NCI-H2171 treated with DMSO at 0.1 percent for 48 hours (cell line): ENCODE results near the gene PHLPP1.

Experiments used
- DNase-seq: peaks from one replicate; lab custom pipeline; 2025; lab: John Stamatoyannopoulos, UW

The PHLPP1 gene

GRCh38 chr18:63003899-63004298 lies 288.6 kb downstream of the PHLPP1 start:
- DNase-seq, result no peak

- no peak for DNase-seq
Observed at GRCh38 chr18:63004466-63005089, 289.2 kb downstream of the PHLPP1 start.

GRCh38 chr18:63005306-63005705 lies 290.0 kb downstream of the PHLPP1 start:
- DNase-seq, result no peak

DNA sequence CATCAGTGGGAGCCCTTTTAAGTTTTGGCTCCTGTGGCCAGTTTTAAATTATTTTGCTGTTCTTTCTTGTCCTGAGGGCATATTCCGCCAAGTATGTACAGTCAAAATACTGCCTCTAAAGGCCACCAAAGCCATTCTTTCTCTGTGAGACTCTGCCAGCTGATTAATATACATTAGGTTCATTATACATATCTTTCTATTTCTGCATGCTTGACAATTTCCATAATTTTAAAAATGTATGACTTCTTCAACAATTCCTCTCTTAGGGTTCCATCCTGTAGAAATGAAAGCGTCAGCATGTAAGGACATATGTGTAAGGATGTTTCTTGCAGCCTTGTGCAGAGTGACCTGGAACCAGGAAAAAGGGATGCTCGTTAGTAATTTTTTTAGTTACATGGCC lies 291.9 kb downstream of the PHLPP1 start:
- no peak for DNase-seq

GRCh38 chr18:63016270-63016669 lies 300.9 kb downstream of the PHLPP1 start:
- DNase-seq, result peak; percentile 73

DNA sequence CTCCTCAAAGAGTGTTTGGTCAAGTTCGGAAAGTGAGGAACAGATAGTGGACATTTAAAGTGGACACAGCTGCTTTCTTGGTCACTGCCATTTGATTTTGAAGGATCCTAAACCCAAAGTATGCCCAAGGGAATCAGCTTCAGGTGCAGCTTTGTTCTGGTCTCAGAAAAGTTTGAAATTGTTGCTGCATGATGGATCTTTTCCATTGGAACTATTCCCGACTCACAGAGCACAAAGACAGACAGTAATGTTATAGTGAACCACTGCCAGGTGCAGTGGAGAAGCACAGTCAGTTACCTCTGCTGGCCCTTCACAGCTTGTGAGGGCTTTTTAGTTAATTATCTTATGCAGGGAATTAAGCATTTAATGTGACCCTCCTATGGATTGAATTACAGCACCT lies 301.7 kb downstream of the PHLPP1 start:
- no peak for DNase-seq

DNA sequence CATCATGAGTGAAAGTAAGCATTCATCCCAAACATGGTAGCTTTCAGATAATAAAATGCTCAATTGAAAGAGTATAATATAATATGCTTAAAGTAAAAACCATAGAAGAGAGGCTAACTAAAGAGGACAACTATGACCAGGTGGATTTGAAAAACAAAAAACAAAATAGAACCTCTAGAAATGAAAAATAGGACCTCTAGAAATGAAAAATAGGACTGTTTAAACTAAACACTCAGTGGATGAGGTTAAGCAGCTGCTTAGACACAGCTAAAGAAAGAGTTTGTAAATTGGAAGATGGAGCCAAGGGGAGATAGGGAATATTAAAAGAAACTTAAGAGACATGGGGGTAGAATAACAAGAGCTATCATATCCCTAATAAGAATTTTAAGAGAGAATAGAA lies 302.6 kb downstream of the PHLPP1 start:
- no peak for DNase-seq

DNA sequence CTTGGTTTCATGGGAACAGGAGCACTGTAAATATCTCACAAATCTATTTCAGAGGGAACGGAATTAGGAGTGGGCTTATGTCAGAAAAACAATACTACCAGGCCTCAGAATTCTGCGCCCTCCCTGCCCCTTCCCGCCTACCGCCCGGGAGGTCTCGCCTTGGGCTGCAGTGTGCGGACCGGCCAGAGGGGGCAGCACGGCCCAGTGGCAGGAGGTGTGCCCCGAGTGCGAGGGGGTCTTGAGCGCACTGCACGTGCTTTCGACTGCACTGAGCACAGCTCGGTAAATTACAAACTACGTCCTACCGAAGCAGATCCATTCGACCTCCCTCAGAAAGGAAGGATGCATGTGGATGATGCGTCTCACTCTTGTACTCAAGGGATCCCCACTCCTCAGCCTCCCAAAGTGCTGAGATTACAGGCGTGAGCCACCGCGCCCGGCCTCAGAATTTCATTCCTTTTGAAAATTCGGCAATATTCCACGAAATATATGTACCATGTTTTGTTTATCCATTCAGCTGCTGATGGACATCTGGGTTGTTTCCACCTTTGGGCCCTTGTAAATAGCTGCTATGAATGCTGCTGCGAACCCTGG lies 307.2 kb downstream of the PHLPP1 start:
- DNase-seq, result no peak

GRCh38 chr18:63025251-63026090 lies 310.1 kb downstream of the PHLPP1 start:
- DNase-seq, result peak; percentile 16

DNA sequence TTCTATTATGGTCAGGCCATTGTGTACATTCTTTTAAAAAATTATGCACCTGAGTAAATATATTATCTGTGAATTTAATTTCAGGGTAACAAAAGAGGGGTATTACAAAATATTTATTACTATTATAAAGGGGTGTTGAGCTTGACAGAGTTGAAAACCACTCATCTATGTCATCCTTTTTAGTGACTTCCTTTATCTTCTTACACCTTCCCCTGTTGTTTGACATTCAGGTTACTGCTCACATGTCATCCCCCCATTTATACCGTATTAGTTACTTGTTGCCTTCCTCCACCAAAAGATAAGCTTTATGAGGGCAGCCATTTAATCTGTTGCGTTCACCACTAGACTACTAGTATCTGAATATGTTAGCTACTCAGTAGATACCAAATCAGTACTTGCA lies 313.0 kb downstream of the PHLPP1 start:
- DNase-seq, result no peak
